Stromal cell of bone marrow (primary cell): ENCODE data around the gene FNDC3A.
"Not testable (repeated sequence)": the region's sequence is repeated elsewhere in the genome, so short reads cannot be mapped to it uniquely, and the experiment has no call there.

Experiments
- DNase-seq: peaks from one replicate; pipeline ENCODE4 v3.0.0-alpha.2; 2012; ENCODE audit warnings: low read depth

Gene FNDC3A

GRCh38 chr13:49082653-49083536 is 107.2 kb downstream of the FNDC3A start:
- DNase-seq: no peak

- DNase-seq: no peak
These were observed 109.2 kb downstream of the FNDC3A start for GRCh38 chr13:49084961-49085360.

DNA sequence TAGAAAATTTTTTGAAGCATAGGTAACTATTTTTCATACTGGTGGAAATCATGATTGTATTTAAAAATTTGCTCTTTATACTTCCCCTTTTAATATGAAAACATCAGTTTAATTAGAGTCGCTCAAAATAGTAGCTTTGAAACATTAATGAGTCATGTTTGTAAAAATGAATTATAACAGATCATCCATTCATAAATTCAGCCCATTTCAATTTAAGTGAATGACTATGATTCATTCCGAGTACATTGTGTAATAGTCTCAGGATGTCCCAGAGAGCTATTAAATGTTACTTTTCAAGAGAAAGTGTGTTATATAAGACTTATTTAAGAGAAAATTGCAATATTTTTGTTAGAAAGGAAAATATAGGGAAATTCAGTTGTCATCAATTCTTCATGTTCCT is 111.0 kb downstream of the FNDC3A start:
- peak; percentile 72 for DNase-seq

DNA sequence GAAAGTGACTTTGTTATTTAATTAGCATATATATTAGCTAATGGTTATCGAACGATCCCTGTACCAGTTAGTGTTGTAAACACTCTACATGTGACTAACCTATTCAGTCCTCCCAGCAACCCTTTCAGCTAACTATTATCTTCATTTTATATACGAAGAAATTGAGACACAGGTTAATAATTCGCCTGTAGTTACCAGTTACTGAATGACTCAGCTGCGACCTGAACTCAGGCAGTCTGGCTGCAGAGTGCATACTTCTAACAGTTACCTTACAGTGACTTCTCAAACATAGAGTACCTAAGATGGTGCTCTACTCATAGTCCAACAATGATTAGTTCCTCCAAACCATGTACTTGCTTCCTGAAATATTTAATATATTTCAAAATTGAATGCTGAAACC is 117.7 kb downstream of the FNDC3A start:
- no peak for DNase-seq

GRCh38 chr13:49097374-49097773 is 121.7 kb downstream of the FNDC3A start:
- DNase-seq: peak; percentile 50

- peak; percentile 58 for DNase-seq
These were observed 122.5 kb downstream of the FNDC3A start for GRCh38 chr13:49098198-49098597.

- DNase-seq: no peak
These were observed 123.2 kb downstream of the FNDC3A start for GRCh38 chr13:49098771-49099512.

DNA sequence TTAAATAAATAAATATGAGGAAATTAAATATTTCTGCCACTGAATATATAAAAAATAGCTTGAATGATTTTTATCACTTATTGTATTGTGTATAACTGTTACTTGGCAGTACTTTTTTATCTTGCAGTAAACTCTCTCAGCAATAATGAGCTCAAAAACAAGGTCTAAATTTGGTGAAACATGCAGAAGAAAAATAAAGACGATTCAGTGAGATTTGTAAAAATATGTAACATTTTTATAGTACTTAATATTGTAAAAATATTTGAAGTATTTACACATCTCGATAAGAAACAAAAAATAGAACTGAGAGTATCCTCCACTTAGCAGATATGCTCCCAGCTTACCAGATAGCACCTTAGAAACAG is 123.8 kb downstream of the FNDC3A start:
- no peak for DNase-seq

- no peak for DNase-seq
These were observed 125.2 kb downstream of the FNDC3A start for GRCh38 chr13:49100637-49101570.

GRCh38 chr13:49108196-49108595 is 132.5 kb downstream of the FNDC3A start:
- DNase-seq: no peak

GRCh38 chr13:49110122-49110912 is 134.6 kb downstream of the FNDC3A start:
- DNase-seq: peak; percentile 85

GRCh38 chr13:49110913-49111170 is 135.1 kb downstream of the FNDC3A start:
- DNase-seq: no peak

DNA sequence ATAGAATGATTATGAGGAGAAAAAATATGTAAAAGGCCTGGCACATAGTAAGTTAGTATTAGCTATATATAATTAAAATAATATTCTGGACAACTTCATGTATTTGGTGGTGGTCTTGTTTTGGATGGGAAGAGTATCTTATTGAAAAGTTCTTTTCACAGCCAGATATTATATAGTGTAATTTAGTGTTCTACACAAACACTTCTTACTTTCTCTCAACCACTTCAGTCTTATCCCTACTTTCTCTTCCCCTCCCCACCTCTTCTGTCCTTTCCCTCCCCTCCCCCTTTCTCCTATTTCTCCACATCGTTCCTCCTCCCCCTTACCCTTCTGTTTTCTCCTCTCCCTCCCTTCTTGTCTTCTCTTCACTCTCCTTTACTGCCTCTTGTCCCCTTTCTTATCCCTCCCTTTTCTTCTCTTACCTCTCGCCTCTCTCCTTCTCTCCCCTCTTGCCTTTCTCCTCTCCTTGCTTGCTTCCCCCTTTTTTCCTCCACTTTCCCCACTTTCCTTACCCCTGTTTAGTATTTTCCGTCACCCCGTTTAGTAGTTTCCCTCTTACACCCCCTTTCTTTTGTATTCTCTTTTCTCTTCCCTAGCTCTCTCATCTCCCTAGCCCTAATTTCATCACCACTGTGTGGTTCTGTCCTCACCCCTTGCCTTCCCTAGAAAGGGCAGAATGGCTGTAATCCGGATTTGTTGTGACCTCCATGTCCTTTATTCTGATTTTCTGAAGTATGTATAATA is 137.2 kb downstream of the FNDC3A start:
- no peak for DNase-seq

DNA sequence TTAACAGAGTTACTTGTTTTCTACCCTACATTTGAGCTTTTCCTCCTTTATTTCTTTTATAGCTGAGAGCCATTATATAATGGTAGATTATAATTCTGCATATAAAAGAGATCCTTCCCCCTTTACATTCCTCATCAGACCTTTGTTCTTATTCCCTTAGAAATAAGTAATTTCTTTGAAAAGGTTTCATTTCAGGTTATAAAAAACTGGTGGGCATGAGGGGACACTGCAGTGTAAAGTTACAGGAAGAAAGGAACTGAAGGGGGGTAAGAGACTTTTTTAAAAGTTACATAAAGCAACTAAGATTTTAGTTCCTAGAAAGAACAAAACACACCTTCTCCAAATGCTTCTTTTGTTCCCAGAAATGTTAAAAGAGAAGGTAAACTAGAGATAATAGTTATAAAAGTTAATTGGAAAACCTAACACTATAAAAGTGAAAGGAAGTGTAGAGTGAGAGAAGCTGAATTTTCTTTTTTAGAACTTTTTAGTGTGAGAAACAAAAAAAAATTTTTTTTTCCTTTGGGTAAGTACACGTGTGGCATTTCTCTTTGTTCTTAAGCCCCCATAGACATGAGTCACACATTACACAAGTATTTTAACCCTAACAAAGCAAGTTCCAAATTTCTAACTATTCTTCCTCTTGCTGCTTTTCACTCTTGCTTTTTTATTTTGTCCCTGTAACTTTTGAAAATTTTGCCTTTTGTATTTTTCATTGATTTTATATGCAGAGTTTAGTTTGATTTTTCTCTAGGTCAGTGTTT is 138.0 kb downstream of the FNDC3A start:
- peak; percentile 21 for DNase-seq

DNA sequence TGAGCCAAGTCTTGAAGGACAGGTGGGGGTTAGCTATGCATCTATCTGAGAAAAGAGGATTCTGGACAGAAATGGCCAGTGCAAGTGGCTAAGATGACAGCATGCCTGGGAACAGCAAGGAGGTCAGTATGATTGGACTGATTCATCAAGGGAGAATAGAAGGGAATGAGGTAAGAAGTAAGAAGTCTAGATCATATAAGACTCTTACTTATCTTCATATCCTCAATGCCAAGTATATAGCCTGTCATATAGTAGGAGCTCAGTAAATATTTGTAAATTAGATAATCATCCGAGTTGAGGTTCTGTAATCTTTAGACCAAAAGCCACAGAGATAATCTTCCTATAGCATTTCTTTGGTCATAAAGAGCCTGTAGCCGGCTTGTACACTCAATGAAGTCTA is 141.2 kb downstream of the FNDC3A start:
- no peak for DNase-seq

DNA sequence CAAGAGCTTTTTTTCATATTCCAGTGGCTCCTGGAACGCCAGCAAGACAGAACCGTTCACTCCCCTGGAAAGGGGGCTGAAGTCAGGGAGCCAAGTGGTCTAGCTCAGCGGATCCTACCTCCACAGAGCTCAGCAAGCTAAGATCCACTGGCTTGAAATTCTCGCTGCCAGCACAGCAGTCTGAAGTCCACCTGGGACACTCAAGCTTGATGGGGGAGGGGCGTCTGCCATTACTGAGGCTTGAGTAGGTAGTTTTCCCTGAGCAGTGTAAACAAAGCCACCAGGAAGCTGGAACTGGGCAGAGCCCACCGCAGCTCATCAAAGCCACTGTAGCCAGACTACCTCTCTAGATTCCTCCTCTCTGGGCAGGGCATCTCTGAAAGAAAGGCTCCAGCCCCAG is 142.7 kb downstream of the FNDC3A start:
- DNase-seq: not testable (repeated sequence)

DNA sequence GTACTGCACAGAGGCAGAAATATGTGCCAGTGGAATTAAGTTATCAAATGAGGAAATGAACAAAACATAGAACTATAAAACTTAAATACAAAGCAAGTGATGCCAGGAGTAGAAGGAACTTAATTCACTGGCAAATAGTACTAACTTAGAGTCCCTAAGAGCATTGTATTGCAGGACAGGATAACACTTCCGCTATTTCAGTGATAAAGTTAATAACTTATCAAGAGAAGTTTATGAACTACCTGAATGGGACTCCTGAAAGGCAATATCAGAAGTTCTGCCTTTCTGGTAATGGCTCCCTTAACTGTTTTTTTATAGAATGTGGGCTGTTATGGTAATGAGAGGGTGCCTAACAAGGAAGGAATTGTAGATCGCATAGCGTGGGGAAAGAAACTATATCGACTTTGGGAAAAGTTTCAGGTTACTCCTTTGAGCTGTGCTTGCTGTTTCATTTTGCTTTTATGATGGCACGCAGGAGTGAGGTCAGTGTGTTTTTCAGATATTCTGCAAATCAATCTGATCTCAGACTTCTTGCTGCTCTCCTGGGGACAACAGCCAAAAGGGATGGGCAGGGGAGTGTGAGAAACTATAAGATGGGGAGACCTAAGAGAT is 149.1 kb downstream of the FNDC3A start:
- DNase-seq: peak; percentile 8

GRCh38 chr13:49125964-49126524 is 150.3 kb downstream of the FNDC3A start:
- DNase-seq: no peak

- no peak for DNase-seq
These were observed 156.8 kb downstream of the FNDC3A start for GRCh38 chr13:49132479-49133002.
